HL-60 (cell line): Measurements from ENCODE around the gene EXOC4.

Experiments
- DNase-seq, 2 experiments: peaks; one replicate each; pipeline ENCODE4 v3.0.0-alpha.2; 2010 to 2020; ENCODE audit warnings: low read depth in 1 of 2, low spot score in 1 of 2
- H3K27ac ChIP-seq: fragments of 250-450 bp; sonication (Bioruptor Pico); replicated peaks from 2 replicates; pipeline ENCODE4 v1.5.1; 2020; ENCODE audit warnings: mild to moderate bottlenecking, moderate library complexity
- H3K27me3 ChIP-seq: fragments of 250-450 bp; sonication (Bioruptor Pico); 2 replicates; pipeline ENCODE4 v1.5.1; 2021; ENCODE audit warnings: mild to moderate bottlenecking, moderate library complexity; ENCODE audit not compliant: insufficient read depth, poor library complexity, severe bottlenecking
- H3K4me3 ChIP-seq: replicated peaks from 2 replicates; pipeline ENCODE4 v1.5.1; 2011; ENCODE audit warnings: mild to moderate bottlenecking, control low read depth, low read length; ENCODE audit not compliant: insufficient read depth
- GABPA ChIP-seq: IDR thresholded peaks from 2 replicates; pipeline ENCODE4 v1.6.1; 2012; ENCODE audit warnings: low read depth
- POLR2AphosphoS5 ChIP-seq: IDR thresholded peaks from 2 replicates; pipeline ENCODE4 v1.6.1; 2012; ENCODE audit warnings: low read depth
- SPI1 ChIP-seq: IDR thresholded peaks from 2 replicates; pipeline ENCODE4 v1.6.1; 2012; ENCODE audit warnings: low read depth, mild to moderate bottlenecking, borderline replicate concordance
- TF ChIP-seq, protein P1 (sequence below): IDR thresholded peaks from 2 replicates; pipeline ENCODE4 v1.6.1; 2012; ENCODE audit warnings: low read depth; ENCODE audit not compliant: insufficient replicate concordance
- TF ChIP-seq, protein P2 (sequence below): IDR thresholded peaks from one replicate; pipeline ENCODE4 v1.5.1; 2011; ENCODE audit warnings: low read length, control low read depth, inconsistent platforms; ENCODE audit not compliant: insufficient read depth

EXOC4 gene

DNA sequence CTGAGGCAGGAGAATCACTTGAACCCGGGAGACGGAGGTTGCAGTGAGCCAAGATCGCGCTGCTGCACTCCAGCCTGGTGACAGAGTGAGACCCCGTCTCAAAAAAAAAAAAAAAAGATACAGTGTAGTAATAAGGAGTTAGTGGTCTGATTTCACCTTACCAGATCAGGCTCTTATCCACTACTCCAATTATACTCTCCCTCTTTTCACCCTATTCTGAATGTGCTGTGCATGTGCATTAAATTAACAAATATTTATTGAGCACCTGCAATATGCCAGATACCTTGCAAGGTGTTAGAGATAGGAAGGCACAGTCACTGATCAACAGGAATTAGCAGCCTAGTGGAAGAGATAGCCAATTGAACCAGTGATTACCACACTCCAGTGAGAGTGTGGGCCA is 632.3 kb downstream of the EXOC4 start:
- Histone ChIP-seq H3K27ac (no peak overlapping the region), H3K27me3 (no peaks in the 10 kb centered on the region), H3K4me3 (no peak overlapping the region)
- TF ChIP-seq, protein P1, sequence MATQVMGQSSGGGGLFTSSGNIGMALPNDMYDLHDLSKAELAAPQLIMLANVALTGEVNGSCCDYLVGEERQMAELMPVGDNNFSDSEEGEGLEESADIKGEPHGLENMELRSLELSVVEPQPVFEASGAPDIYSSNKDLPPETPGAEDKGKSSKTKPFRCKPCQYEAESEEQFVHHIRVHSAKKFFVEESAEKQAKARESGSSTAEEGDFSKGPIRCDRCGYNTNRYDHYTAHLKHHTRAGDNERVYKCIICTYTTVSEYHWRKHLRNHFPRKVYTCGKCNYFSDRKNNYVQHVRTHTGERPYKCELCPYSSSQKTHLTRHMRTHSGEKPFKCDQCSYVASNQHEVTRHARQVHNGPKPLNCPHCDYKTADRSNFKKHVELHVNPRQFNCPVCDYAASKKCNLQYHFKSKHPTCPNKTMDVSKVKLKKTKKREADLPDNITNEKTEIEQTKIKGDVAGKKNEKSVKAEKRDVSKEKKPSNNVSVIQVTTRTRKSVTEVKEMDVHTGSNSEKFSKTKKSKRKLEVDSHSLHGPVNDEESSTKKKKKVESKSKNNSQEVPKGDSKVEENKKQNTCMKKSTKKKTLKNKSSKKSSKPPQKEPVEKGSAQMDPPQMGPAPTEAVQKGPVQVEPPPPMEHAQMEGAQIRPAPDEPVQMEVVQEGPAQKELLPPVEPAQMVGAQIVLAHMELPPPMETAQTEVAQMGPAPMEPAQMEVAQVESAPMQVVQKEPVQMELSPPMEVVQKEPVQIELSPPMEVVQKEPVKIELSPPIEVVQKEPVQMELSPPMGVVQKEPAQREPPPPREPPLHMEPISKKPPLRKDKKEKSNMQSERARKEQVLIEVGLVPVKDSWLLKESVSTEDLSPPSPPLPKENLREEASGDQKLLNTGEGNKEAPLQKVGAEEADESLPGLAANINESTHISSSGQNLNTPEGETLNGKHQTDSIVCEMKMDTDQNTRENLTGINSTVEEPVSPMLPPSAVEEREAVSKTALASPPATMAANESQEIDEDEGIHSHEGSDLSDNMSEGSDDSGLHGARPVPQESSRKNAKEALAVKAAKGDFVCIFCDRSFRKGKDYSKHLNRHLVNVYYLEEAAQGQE, result no peak
- TF ChIP-seq, protein P2, sequence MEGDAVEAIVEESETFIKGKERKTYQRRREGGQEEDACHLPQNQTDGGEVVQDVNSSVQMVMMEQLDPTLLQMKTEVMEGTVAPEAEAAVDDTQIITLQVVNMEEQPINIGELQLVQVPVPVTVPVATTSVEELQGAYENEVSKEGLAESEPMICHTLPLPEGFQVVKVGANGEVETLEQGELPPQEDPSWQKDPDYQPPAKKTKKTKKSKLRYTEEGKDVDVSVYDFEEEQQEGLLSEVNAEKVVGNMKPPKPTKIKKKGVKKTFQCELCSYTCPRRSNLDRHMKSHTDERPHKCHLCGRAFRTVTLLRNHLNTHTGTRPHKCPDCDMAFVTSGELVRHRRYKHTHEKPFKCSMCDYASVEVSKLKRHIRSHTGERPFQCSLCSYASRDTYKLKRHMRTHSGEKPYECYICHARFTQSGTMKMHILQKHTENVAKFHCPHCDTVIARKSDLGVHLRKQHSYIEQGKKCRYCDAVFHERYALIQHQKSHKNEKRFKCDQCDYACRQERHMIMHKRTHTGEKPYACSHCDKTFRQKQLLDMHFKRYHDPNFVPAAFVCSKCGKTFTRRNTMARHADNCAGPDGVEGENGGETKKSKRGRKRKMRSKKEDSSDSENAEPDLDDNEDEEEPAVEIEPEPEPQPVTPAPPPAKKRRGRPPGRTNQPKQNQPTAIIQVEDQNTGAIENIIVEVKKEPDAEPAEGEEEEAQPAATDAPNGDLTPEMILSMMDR, result no peak
- TF ChIP-seq GABPA (no peak), SPI1 (no peak), POLR2AphosphoS5 (no peak)
- DNase-seq, result no peak

DNA sequence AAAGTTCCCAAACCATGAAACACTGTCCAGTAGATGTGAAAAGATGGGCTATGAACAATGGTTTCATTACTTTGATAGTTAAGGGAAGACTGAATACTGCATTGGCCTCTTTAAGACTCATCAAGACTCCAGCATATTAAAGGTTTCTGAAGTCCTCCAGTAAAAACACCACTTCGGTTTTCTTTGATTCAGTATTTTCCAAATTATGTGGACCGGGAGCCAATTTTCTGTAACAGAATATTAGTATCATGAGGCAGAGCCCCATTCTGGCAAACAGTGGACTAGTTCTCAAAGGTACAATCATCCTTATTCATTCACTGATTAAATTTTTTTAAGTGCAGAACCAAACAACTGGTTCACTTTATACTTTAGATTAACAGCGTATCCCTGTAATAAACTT is 633.2 kb downstream of the EXOC4 start:
- no peaks in the 10 kb centered on the region for H3K27me3 ChIP-seq
- H3K27ac ChIP-seq, result no peak overlapping the region
- TF ChIP-seq SPI1 (no peak), GABPA (no peak), POLR2AphosphoS5 (no peak)
- TF ChIP-seq, protein P2, result no peak
- TF ChIP-seq, protein P1, result no peak
- H3K4me3 ChIP-seq, result no peak overlapping the region
- DNase-seq, result no peak

DNA sequence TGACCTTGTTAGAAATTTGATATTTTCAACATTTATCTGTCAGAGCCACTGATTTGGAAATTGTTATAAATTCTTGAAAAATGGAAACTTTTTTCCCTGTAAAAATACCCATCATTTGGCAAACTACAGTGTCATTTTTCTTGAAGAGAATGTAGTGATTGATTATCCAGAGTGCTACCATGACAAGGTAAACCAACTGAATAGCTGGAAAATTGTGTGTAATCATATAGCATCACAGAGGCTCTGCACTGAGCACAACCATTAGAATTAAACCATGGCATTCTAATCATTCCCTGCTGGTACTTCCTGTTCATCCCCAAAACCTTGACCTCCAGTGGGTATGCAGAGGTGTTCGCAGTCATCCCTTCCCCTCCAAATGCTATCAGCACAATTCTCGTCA is 633.9 kb downstream of the EXOC4 start:
- Histone ChIP-seq H3K27ac (no peak overlapping the region), H3K27me3 (no peaks in the 10 kb centered on the region), H3K4me3 (no peak overlapping the region)
- DNase-seq, result no peak
- TF ChIP-seq, protein P1, result no peak
- TF ChIP-seq, protein P2, result no peak
- TF ChIP-seq POLR2AphosphoS5 (no peak), GABPA (no peak), SPI1 (no peak)
